Measurements from ENCODE around the gene PDZK1IP1.
"Not testable (repeated sequence)": the region's sequence is repeated elsewhere in the genome, so short reads cannot be mapped to it uniquely, and the experiment has no call there.

The PDZK1IP1 gene

DNA sequence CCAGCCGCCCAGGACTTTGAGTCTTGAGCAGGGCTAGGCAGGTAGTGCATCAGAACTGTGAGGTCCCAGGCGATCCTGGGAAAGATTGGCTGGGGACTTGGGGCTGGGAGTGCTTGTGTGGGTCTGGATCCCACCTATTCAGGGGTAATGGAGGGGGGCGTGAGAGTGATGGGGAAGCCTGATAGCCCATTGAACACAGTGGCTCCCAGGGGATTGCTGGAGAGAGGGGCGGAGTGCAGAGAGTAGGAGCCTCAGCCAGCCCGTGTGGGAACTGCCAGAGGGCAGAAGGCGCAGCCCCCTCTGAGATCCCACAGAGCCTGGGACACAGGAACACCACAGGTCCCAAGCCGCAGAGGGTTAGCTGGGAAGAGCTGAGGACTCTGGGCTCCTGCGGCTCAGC, 19.3 kb upstream of the PDZK1IP1 start:
- H3K9ac ChIP-seq (ENCODE audit: low read depth, low read length): no peak overlapping the region
- H3K27me3 ChIP-seq (ENCODE audit: insufficient read depth, low read length): peaks cover 83% of the 10 kb centered on the region
- H3K9me3 ChIP-seq (ENCODE audit: insufficient read depth, low read depth, low read length): no peaks in the 10 kb centered on the region
- peaks cover 4% of the 10 kb centered on the region; the same call in 1 of the 2 replicates for H3K4me1 ChIP-seq (ENCODE audit: insufficient read depth, low read length)
- H3K36me3 ChIP-seq (ENCODE audit: insufficient read depth, low read depth, low read length): no peaks in the 10 kb centered on the region
- H3K27ac ChIP-seq (ENCODE audit: low read length): no peak overlapping the region
- H3K4me3 ChIP-seq (ENCODE audit: low read length): peak overlapping the region; percentile 54; the same call in 1 of the 2 replicates

DNA sequence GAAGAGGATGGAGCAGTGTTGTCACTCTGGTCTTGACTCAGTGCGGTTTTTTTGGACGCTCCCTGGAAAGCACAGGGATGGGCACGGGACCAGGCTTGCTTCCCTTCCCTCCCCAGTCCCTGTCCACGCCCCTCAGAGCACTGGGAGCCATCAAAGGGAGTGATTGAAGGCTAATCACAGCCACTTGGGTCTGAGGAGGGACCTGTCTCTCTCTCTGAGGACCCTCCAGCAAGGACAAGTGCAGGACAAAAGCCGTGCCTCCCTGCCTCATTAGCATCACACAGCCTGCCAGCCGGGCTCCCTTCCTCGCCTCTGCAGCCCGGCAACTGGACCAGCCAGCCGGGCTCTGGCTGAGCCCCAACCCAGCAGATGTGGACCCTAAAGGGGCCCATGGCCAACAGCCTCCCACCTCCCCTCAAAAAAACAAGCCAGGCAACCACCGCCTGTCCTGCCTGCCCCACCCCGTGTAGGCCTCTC, 18.6 kb upstream of the PDZK1IP1 start:
- Histone ChIP-seq H3K9ac (ENCODE audit: low read depth, low read length) (no peak overlapping the region), H3K36me3 (ENCODE audit: insufficient read depth, low read depth, low read length) (no peaks in the 10 kb centered on the region), H3K27ac (ENCODE audit: low read length) (no peak overlapping the region), H3K9me3 (ENCODE audit: insufficient read depth, low read depth, low read length) (no peaks in the 10 kb centered on the region), H3K4me1 (ENCODE audit: insufficient read depth, low read length) (peaks cover 4% of the 10 kb centered on the region; the same call in 1 of the 2 replicates), H3K27me3 (ENCODE audit: insufficient read depth, low read length) (peaks cover 83% of the 10 kb centered on the region), H3K4me3 (ENCODE audit: low read length) (peak overlapping the region; percentile 54)

DNA sequence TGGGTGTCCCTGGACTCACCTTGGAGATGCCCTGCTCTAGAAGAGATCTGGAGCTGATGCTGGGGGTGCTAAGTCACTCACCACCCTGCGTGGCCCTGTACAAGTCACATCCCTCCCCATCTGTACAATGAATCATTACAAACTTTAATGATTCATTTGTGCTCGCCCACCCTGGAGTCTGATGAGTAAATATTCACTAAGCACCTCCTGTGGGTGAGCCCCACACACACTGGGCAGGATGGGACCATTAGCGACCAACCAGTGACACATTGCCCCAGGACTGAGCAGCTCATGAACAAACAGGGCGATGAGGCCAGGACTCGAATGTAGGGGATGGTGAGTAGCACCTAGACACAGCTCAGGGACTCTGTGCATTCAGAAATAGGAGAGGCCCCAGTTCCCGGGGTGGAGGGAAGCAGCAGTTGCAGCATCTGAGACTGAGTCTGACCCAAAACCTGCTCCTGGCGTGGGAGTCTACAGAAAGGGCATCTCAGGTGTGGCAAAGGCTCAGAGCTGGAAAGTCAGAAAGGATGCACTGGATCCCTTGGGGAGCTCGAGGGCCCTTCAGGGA, 18.1 kb upstream of the PDZK1IP1 start:
- Histone ChIP-seq H3K4me3 (ENCODE audit: low read length) (peak overlapping the region; percentile 54; the same call in 1 of the 2 replicates), H3K27ac (ENCODE audit: low read length) (no peak overlapping the region), H3K27me3 (ENCODE audit: insufficient read depth, low read length) (peaks cover 78% of the 10 kb centered on the region), H3K9me3 (ENCODE audit: insufficient read depth, low read depth, low read length) (no peaks in the 10 kb centered on the region), H3K9ac (ENCODE audit: low read depth, low read length) (no peak overlapping the region), H3K4me1 (ENCODE audit: insufficient read depth, low read length) (peaks cover 4% of the 10 kb centered on the region; the same call in 1 of the 2 replicates), H3K36me3 (ENCODE audit: insufficient read depth, low read depth, low read length) (no peaks in the 10 kb centered on the region)

DNA sequence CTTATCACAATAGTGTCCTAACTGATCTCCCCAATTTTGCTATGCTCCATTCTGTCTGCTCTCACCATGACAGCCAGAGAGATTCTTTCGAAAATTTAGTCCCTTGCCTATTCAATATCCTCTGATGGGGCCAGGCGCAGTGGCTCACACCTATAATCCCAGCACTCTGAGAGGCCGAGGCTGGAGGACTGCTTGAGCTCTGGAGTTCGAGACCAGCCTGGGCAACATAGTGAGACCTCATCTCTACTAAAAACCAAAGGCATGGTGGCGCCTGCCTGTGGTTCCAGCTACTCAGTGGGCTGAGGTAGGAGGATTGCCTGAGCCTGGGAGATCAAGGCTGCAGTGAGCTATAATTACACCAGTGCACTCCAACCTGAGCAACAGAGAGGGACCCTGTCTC, 16.1 kb upstream of the PDZK1IP1 start:
- no peak overlapping the region for H3K27ac ChIP-seq (ENCODE audit: low read length)
- H3K9me3 ChIP-seq (ENCODE audit: insufficient read depth, low read depth, low read length): no peaks in the 10 kb centered on the region
- peaks cover 4% of the 10 kb centered on the region; the same call in 1 of the 2 replicates for H3K4me1 ChIP-seq (ENCODE audit: insufficient read depth, low read length)
- no peak overlapping the region for H3K4me3 ChIP-seq (ENCODE audit: low read length)
- no peaks in the 10 kb centered on the region for H3K36me3 ChIP-seq (ENCODE audit: insufficient read depth, low read depth, low read length)
- H3K9ac ChIP-seq (ENCODE audit: low read depth, low read length): no peak overlapping the region
- H3K27me3 ChIP-seq (ENCODE audit: insufficient read depth, low read length): peaks cover 64% of the 10 kb centered on the region

DNA sequence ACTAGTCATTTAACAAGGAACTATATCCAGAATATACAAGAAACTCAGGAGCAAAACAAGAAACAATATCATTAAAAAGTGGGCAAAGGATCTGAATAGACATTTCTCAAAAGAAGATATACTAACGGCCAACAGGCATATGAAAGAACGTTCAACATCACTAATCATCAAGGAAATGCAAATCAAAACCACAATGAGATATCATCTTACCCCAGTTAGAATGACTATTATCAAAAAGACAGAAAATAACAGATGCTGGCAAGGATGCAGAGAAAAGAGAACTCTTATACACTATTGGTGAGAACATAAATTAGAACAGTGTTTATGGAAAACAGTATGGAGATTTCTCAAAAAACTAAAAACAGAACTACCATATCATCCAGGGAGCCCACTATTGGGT, 13.7 kb upstream of the PDZK1IP1 start:
- peaks cover 47% of the 10 kb centered on the region for H3K27me3 ChIP-seq (ENCODE audit: insufficient read depth, low read length)
- H3K36me3 ChIP-seq (ENCODE audit: insufficient read depth, low read depth, low read length); H3K4me1 ChIP-seq (ENCODE audit: insufficient read depth, low read length); H3K9me3 ChIP-seq (ENCODE audit: insufficient read depth, low read depth, low read length); H3K4me3 ChIP-seq (ENCODE audit: low read length); H3K27ac ChIP-seq (ENCODE audit: low read length); H3K9ac ChIP-seq (ENCODE audit: low read depth, low read length): not testable (repeated sequence)

DNA sequence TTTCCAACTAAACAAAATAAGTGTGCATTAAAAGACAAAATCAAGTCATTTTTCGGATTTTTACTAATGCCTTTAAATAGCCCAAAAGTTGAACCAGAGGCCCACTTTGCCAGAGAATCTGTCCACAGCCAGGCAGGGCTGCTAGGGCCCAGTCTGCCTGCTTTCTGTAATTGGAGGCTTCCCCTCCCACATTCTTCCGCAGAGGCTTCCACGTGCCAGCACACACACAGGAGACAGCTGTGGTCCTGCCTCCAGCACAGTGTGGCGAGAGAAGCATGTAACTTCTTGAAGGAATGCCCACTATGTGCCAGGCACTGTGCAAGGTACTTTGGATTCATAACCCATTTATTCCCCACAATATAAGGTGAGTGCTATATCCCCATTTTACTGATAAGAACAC, 11.3 kb upstream of the PDZK1IP1 start:
- Histone ChIP-seq H3K4me1 (ENCODE audit: insufficient read depth, low read length) (no peaks in the 10 kb centered on the region), H3K9me3 (ENCODE audit: insufficient read depth, low read depth, low read length) (no peaks in the 10 kb centered on the region), H3K36me3 (ENCODE audit: insufficient read depth, low read depth, low read length) (no peaks in the 10 kb centered on the region), H3K9ac (ENCODE audit: low read depth, low read length) (no peak overlapping the region), H3K27me3 (ENCODE audit: insufficient read depth, low read length) (peaks cover 39% of the 10 kb centered on the region), H3K27ac (ENCODE audit: low read length) (no peak overlapping the region), H3K4me3 (ENCODE audit: low read length) (no peak overlapping the region)

GRCh38 chr1:47198214-47198613, 8.4 kb upstream of the PDZK1IP1 start:
- Histone ChIP-seq H3K36me3 (ENCODE audit: insufficient read depth, low read depth, low read length) (no peaks in the 10 kb centered on the region), H3K9ac (ENCODE audit: low read depth, low read length) (no peak overlapping the region), H3K27ac (ENCODE audit: low read length) (no peak overlapping the region), H3K4me1 (ENCODE audit: insufficient read depth, low read length) (no peaks in the 10 kb centered on the region), H3K27me3 (ENCODE audit: insufficient read depth, low read length) (peaks cover 39% of the 10 kb centered on the region), H3K9me3 (ENCODE audit: insufficient read depth, low read depth, low read length) (no peaks in the 10 kb centered on the region), H3K4me3 (ENCODE audit: low read length) (no peak overlapping the region)

- no peaks in the 10 kb centered on the region for H3K9me3 ChIP-seq (ENCODE audit: insufficient read depth, low read depth, low read length)
- no peak overlapping the region for H3K4me3 ChIP-seq (ENCODE audit: low read length)
- H3K36me3 ChIP-seq (ENCODE audit: insufficient read depth, low read depth, low read length): no peaks in the 10 kb centered on the region
- peaks cover 43% of the 10 kb centered on the region for H3K27me3 ChIP-seq (ENCODE audit: insufficient read depth, low read length)
- H3K4me1 ChIP-seq (ENCODE audit: insufficient read depth, low read length): peaks cover 5% of the 10 kb centered on the region
- H3K9ac ChIP-seq (ENCODE audit: low read depth, low read length): no peak overlapping the region
- H3K27ac ChIP-seq (ENCODE audit: low read length): no peak overlapping the region
Measured at GRCh38 chr1:47196622-47197021, 6.8 kb upstream of the PDZK1IP1 start.

- H3K36me3 ChIP-seq (ENCODE audit: insufficient read depth, low read depth, low read length): not testable (repeated sequence)
Measured at GRCh38 chr1:47195981-47196380, 6.1 kb upstream of the PDZK1IP1 start.

GRCh38 chr1:47194311-47194710, 4.5 kb upstream of the PDZK1IP1 start:
- H3K27me3 ChIP-seq (ENCODE audit: insufficient read depth, low read length): peaks cover 42% of the 10 kb centered on the region
- H3K9me3 ChIP-seq (ENCODE audit: insufficient read depth, low read depth, low read length): no peaks in the 10 kb centered on the region
- H3K4me3 ChIP-seq (ENCODE audit: low read length): no peak overlapping the region
- H3K9ac ChIP-seq (ENCODE audit: low read depth, low read length): no peak overlapping the region
- no peaks in the 10 kb centered on the region for H3K36me3 ChIP-seq (ENCODE audit: insufficient read depth, low read depth, low read length)
- H3K4me1 ChIP-seq (ENCODE audit: insufficient read depth, low read length): peaks cover 7% of the 10 kb centered on the region
- H3K27ac ChIP-seq (ENCODE audit: low read length): no peak overlapping the region

More at GRCh38 chr1:47195981-47196380, 6.1 kb upstream of the PDZK1IP1 start:
- H3K27me3 ChIP-seq (ENCODE audit: insufficient read depth, low read length): peaks cover 42% of the 10 kb centered on the region
- H3K9ac ChIP-seq (ENCODE audit: low read depth, low read length); H3K27ac ChIP-seq (ENCODE audit: low read length); H3K4me1 ChIP-seq (ENCODE audit: insufficient read depth, low read length); H3K9me3 ChIP-seq (ENCODE audit: insufficient read depth, low read depth, low read length); H3K4me3 ChIP-seq (ENCODE audit: low read length): not testable (repeated sequence)

GRCh38 chr1:47193496-47193895, 3.7 kb upstream of the PDZK1IP1 start:
- not testable (repeated sequence) for H3K4me1 ChIP-seq (ENCODE audit: insufficient read depth, low read length); H3K9me3 ChIP-seq (ENCODE audit: insufficient read depth, low read depth, low read length); H3K4me3 ChIP-seq (ENCODE audit: low read length); H3K27ac ChIP-seq (ENCODE audit: low read length); H3K36me3 ChIP-seq (ENCODE audit: insufficient read depth, low read depth, low read length); H3K9ac ChIP-seq (ENCODE audit: low read depth, low read length)
- H3K27me3 ChIP-seq (ENCODE audit: insufficient read depth, low read length): peaks cover 34% of the 10 kb centered on the region

GRCh38 chr1:47192458-47193384, 2.9 kb upstream of the PDZK1IP1 start:
- Histone ChIP-seq H3K9me3 (ENCODE audit: insufficient read depth, low read depth, low read length) (no peaks in the 10 kb centered on the region), H3K4me3 (ENCODE audit: low read length) (no peak overlapping the region), H3K36me3 (ENCODE audit: insufficient read depth, low read depth, low read length) (no peaks in the 10 kb centered on the region), H3K27ac (ENCODE audit: low read length) (no peak overlapping the region), H3K4me1 (ENCODE audit: insufficient read depth, low read length) (peaks cover 7% of the 10 kb centered on the region), H3K9ac (ENCODE audit: low read depth, low read length) (no peak overlapping the region), H3K27me3 (ENCODE audit: insufficient read depth, low read length) (peaks cover 27% of the 10 kb centered on the region)
